ENCODE results near the gene FAM3B. TPM values are rescaled to one million over a fixed set of nuclear protein-coding genes. Genes with fewer than 3 reads are reported as not detected.

FAM3B gene
- total and polyA plus RNA-seq, 2 experiments from 2014 or later, result not detected

DNA sequence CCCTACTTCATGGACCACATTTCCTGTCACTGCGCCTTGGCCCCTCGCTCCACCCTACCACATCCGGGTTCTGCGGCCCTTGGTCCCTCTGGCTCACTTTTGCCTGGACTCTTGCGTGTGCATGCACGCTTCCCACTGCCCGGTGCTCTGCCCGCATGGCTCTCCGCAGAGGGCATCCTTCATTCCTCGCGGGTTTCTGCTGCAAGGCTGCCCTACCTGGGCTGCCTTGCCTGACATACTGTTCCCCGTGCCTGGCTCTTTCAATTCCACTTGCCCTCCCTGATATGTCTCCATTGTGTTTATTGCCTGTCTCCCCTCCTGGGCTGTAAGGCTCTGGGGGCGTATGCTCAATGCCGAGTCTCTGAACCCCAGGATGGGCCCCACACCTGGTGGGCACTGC is 71.7 kb downstream of the FAM3B start:
- Histone ChIP-seq H3K9me3 (ENCODE audit: low read depth) (no peaks in the 10 kb centered on the region), H3K4me1 (ENCODE audit: low read depth) (no peaks in the 10 kb centered on the region), H3K4me3 (no peak overlapping the region), H3K27me3 (no peaks in the 10 kb centered on the region), H3K27ac (no peak overlapping the region), H3K36me3 (no peaks in the 10 kb centered on the region)
- no peak for DNase-seq (ENCODE audit: low read depth in 1 of 2, low spot score in 1 of 2)
- TF ChIP-seq, protein P1, sequence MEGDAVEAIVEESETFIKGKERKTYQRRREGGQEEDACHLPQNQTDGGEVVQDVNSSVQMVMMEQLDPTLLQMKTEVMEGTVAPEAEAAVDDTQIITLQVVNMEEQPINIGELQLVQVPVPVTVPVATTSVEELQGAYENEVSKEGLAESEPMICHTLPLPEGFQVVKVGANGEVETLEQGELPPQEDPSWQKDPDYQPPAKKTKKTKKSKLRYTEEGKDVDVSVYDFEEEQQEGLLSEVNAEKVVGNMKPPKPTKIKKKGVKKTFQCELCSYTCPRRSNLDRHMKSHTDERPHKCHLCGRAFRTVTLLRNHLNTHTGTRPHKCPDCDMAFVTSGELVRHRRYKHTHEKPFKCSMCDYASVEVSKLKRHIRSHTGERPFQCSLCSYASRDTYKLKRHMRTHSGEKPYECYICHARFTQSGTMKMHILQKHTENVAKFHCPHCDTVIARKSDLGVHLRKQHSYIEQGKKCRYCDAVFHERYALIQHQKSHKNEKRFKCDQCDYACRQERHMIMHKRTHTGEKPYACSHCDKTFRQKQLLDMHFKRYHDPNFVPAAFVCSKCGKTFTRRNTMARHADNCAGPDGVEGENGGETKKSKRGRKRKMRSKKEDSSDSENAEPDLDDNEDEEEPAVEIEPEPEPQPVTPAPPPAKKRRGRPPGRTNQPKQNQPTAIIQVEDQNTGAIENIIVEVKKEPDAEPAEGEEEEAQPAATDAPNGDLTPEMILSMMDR (IDR thresholded peaks at IDR 0.05; ENCODE audit: low read depth, low read length), result no peak

DNA sequence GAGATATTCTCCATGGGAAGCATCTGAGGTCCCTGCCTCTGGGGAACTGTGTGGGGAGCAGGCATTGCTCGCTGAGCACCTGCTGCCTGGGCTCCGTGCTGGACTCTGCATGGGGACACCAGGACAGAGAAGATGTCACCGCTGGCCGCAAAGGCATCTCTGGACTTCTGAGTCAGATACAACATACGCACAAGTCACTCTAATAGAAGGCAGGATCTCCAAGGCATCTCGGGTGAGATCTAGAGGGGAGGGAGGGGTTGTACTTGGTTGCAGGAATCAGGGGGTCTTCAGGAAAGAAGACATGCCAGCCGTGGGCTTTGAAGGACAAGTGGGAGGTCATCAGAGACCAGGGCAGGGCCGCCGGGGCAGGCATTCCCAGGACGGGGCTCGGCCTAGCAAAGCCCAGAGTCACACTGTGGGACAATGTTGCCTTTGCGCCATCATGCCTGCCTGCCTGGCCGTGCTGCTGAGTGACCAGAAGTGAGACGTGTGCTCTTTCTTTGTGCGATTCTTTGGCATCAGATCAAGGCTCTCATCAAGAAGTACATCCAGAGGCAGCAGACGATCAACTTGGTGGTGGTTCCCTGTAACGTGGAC is 73.5 kb downstream of the FAM3B start:
- no peaks in the 10 kb centered on the region for H3K9me3 ChIP-seq (ENCODE audit: low read depth)
- DNase-seq (ENCODE audit: low read depth in 1 of 2, low spot score in 1 of 2), result no peak
- no peaks in the 10 kb centered on the region for H3K4me1 ChIP-seq (ENCODE audit: low read depth)
- no peaks in the 10 kb centered on the region for H3K36me3 ChIP-seq
- no peak overlapping the region for H3K27ac ChIP-seq
- no peaks in the 10 kb centered on the region for H3K27me3 ChIP-seq
- no peak overlapping the region for H3K4me3 ChIP-seq
- TF ChIP-seq, protein P1 (IDR thresholded peaks at IDR 0.05; ENCODE audit: low read depth, low read length), result no peak

DNA sequence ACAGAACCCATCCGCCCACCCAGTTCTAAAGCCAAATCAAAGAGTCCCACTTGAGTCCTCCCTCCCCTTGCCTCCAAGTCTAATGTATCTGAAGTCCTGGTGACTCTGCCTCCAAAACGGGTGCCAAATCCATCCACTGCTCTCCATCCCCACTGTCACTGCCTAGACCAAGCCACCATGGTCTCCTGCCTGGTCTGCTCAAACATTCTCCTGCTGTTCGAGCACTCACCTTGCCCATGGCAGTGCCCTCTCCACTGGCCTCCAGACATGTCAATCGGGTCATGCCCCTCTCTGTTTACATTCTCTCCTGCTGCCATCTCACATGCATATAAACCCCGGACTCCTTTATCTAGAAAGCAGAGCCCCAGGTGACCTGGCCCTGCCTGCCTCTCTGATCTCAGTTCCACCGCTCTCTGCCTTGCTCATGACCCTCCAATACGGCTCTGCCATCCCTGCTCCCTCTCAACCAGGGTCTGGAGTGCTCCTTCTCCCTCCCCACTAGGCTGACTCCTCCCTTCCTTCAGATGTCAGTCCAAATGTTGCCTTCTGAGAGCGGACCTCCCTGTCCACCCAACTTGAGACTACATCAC is 77.4 kb downstream of the FAM3B start:
- Histone ChIP-seq H3K27ac (no peak overlapping the region), H3K4me1 (ENCODE audit: low read depth) (no peaks in the 10 kb centered on the region), H3K27me3 (no peaks in the 10 kb centered on the region), H3K36me3 (no peaks in the 10 kb centered on the region), H3K4me3 (no peak overlapping the region), H3K9me3 (ENCODE audit: low read depth) (no peaks in the 10 kb centered on the region)
- TF ChIP-seq, protein P1 (IDR thresholded peaks at IDR 0.05; ENCODE audit: low read depth, low read length), result no peak
- no peak for DNase-seq (ENCODE audit: low read depth in 1 of 2, low spot score in 1 of 2)

DNA sequence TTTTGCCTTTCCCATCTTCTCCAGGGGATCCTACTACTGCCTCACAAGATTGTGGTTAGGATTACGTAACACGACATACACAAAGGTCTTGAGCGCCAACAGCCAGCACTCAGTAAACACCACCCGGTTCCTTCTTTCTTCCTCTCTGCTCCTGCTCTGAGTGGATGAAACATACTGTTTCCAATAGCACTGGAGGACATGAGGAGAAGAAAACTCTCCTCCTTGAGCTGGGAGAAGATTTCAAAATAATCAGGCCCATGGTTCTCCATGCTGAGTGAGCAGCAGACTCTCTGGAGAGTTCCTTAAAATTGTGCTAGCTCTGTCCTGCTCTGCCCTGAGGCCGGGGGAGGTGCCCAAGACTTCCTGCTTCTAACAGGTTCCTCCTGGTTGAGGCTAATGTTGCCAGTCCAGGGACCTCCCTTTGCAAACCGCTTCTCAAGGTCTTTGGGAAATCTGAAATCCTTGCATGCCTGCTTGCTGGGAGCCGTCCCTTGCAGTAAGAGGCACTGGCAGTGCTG is 80.0 kb downstream of the FAM3B start:
- no peak overlapping the region for H3K4me3 ChIP-seq
- H3K9me3 ChIP-seq (ENCODE audit: low read depth), result no peaks in the 10 kb centered on the region
- H3K4me1 ChIP-seq (ENCODE audit: low read depth), result no peaks in the 10 kb centered on the region
- no peaks in the 10 kb centered on the region for H3K27me3 ChIP-seq
- no peak overlapping the region for H3K27ac ChIP-seq
- peak in 1 of 2 donors; percentile 63 for DNase-seq (ENCODE audit: low read depth in 1 of 2, low spot score in 1 of 2)
- TF ChIP-seq, protein P1 (IDR thresholded peaks at IDR 0.05; ENCODE audit: low read depth, low read length), result no peak
- no peaks in the 10 kb centered on the region for H3K36me3 ChIP-seq

DNA sequence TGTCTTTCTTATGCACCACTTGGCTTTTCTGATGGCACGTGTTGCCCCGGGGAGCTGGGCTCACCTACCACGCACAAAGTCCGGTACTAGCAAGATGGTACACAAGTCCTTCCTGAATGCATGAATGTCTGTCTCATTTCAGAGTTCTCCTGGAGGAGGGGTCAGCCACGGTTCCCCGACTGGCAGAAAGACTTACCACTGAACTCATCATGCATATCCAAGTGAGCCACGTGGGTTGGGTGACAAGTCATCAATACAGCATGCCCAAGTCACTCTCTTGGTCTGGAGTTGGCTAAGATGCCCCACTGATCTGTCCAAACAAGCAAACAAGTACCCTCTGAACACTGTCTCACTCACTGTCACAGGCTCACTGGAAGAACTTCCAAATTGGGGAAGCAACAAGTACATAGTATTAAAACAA is 80.9 kb downstream of the FAM3B start:
- Histone ChIP-seq H3K27ac (no peak overlapping the region), H3K27me3 (no peaks in the 10 kb centered on the region), H3K36me3 (no peaks in the 10 kb centered on the region), H3K4me1 (ENCODE audit: low read depth) (no peaks in the 10 kb centered on the region), H3K9me3 (ENCODE audit: low read depth) (no peaks in the 10 kb centered on the region), H3K4me3 (no peak overlapping the region)
- DNase-seq (ENCODE audit: low read depth in 1 of 2, low spot score in 1 of 2), result no peak
- TF ChIP-seq, protein P1 (IDR thresholded peaks at IDR 0.05; ENCODE audit: low read depth, low read length), result no peak

All from cardiac muscle cell (in vitro differentiated cells and primary cell).